CD4-positive, alpha-beta T cell (primary cell): ENCODE measurements around the gene NFE2L2. TPM values are rescaled to one million over a fixed set of nuclear protein-coding genes. Genes with fewer than 3 reads are reported as not detected.
A peak's percentile ranks its signal among the peaks of the same experiment; 100 is the strongest.

Experiments
- ATAC-seq: fragments of 200-7000 bp; cut with Tn5 transposase; one replicate; pipeline ENCODE4 v1.10.0; 2022; ENCODE audit warnings: mild to moderate bottlenecking; ENCODE audit not compliant: poor library complexity
- CTCF ChIA-PET: fragments of 350-600 bp; sonication (Branson Sonifier 250); formaldehyde crosslinking; loops from one replicate; lab custom pipeline; 2021; ENCODE audit warnings: antibody characterized with exemption, inconsistent platforms; lab: Charles Lee
- POLR2A ChIA-PET: fragments of 350-600 bp; sonication (Branson Sonifier 250); formaldehyde crosslinking; loops from one replicate; lab custom pipeline; 2021; ENCODE audit warnings: antibody characterized with exemption, inconsistent platforms; lab: Charles Lee
- DNase-seq, 14 experiments: peaks; one replicate each; pipeline ENCODE4 v3.0.0-alpha.2; 2013 to 2020; ENCODE audit warnings: mixed read lengths in 2 of 14
- H3K27ac ChIP-seq, 2 donors: one replicate each; pipeline versions ENCODE4 v1.5.1 to v1.7.0; 2013; ENCODE audit warnings: low read length in 2 of 2, low read depth in 1 of 2, mild to moderate bottlenecking in 1 of 2
- H3K27me3 ChIP-seq, 2 experiments: 1 replicate in 1 of 2; 2 replicates in 1 of 2; pipeline versions ENCODE4 v1.6.1 to v1.7.0; 2013; ENCODE audit warnings: low read length in 2 of 2, control low read depth in 1 of 2, mild to moderate bottlenecking in 1 of 2, moderate library complexity in 1 of 2; ENCODE audit not compliant: insufficient read depth in 2 of 2, control insufficient read depth in 1 of 2
- H3K36me3 ChIP-seq: one replicate; pipeline ENCODE4 v1.6.1; 2013; ENCODE audit warnings: low read length, control low read depth; ENCODE audit not compliant: insufficient read depth
- H3K4me1 ChIP-seq: one replicate; pipeline ENCODE4 v1.6.1; 2013; ENCODE audit warnings: low read length, control low read depth; ENCODE audit not compliant: insufficient read depth
- H3K4me3 ChIP-seq: one replicate; pipeline ENCODE4 v1.5.1; 2013; ENCODE audit warnings: mild to moderate bottlenecking, low read length, moderate library complexity
- H3K9me3 ChIP-seq, 2 experiments: 1 replicate in 1 of 2; 2 replicates in 1 of 2; pipeline versions ENCODE4 v1.6.1 to v1.7.0; 2013; ENCODE audit warnings: low read length in 2 of 2, mild to moderate bottlenecking in 2 of 2, control low read depth in 1 of 2, moderate library complexity in 1 of 2; ENCODE audit not compliant: control insufficient read depth in 1 of 2, insufficient read depth in 1 of 2
- H3K27ac Mint-ChIP-seq: one replicate; pipeline ENCODE4 v1.8.0; 2020; ENCODE audit warnings: mixed read lengths
- H3K27me3 Mint-ChIP-seq: one replicate; pipeline ENCODE4 v1.8.0; 2021; ENCODE audit warnings: mixed read lengths
- H3K36me3 Mint-ChIP-seq: one replicate; pipeline ENCODE4 v1.8.0; 2021; ENCODE audit warnings: low read depth, mixed read lengths
- H3K4me1 Mint-ChIP-seq: one replicate; pipeline ENCODE4 v1.8.0; 2021; ENCODE audit warnings: low read depth, mixed read lengths
- H3K4me3 Mint-ChIP-seq: one replicate; pipeline ENCODE4 v1.8.0; 2020; ENCODE audit warnings: mild to moderate bottlenecking, mixed read lengths
- H3K9me3 Mint-ChIP-seq: one replicate; pipeline ENCODE4 v1.8.0; 2020; ENCODE audit warnings: mixed read lengths
- CTCF ChIP-seq: fragments of 200-600 bp; IDR thresholded peaks from one replicate; pipeline ENCODE4 v1.8.0; 2022; ENCODE audit warnings: antibody characterized with exemption, mild to moderate bottlenecking
- intact Hi-C, 2 experiments: fragments of 100-400 bp; cut with DNase I in 1 of 2; cut with micrococcal nuclease in 1 of 2; formaldehyde crosslinking; loops; one replicate each; pipeline versions ENCODE4 v1.15.1 to v1.9.0; 2023 to 2025; cut with DNase I, micrococcal nuclease
- total RNA-seq, 174 experiments: library from RNA in 2 of 174; stranded (reverse) in 2 of 174; gene quantifications; one replicate each; pipeline ENCODE4 v1.2.3 and lab custom pipeline; 2021 to 2026

Gene NFE2L2
- total RNA-seq, 2 experiments from 2014 or later: 53.3 to 57.8 TPM

DNA sequence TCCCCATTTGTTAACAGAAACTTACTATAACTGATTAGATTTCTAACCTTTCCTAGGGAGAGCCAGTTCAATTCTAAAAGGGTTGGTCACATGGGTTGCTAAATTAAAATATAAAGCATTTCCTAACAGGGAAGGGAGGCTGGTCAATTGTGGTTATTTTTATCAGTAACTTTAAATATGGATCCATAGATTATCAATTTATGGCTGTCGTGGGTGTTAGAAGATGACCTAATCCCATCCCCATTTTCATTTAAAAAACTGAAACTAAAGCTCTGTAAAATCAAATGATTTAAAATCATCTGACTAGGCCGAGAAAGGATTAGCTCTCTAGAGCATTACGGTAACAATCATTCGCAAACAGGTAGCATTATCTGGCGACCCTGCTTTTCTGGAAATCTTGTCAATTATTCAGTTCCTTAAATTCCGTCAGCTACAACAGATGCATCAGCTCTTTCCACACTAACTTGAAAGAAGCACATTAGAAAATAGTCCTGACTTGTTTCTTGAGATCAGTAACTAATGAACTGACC, 52.9 kb downstream of the NFE2L2 start:
- peaks cover 48% of the 10 kb centered on the region for H3K36me3 Mint-ChIP-seq
- peak overlapping the region; percentile 57 for H3K4me3 ChIP-seq
- H3K4me3 Mint-ChIP-seq: peak overlapping the region; percentile 88
- peak overlapping the region; percentile 99 for H3K27ac Mint-ChIP-seq
- DNase-seq (peak in 1 of 14 experiments; percentile 40), ATAC-seq (no peak)
- H3K36me3 ChIP-seq: peaks cover 21% of the 10 kb centered on the region
- peak overlapping the region; percentile 96 to 98 for H3K27ac ChIP-seq
- no peaks in the 10 kb centered on the region for H3K9me3 Mint-ChIP-seq
- peaks cover 33% of the 10 kb centered on the region for H3K4me1 ChIP-seq
- H3K9me3 ChIP-seq: no peaks in the 10 kb centered on the region
- TF ChIP-seq CTCF: no peak
- peaks cover 54% of the 10 kb centered on the region for H3K4me1 Mint-ChIP-seq
- H3K27me3 Mint-ChIP-seq: no peaks in the 10 kb centered on the region
- intact Hi-C loops: loop anchor here (1.0 to 5.0 kb wide), 4 partner anchors 47 to 121 kb away; partner anchors contain the start of gene NFE2L2 (in 1 of the 2)
- ChIA-PET POLR2A (interaction anchor here (0.6 to 4.7 kb wide), 29 partner anchors 9 to 1239 kb away, joined by 3 to 309 read pairs (median 5); partner anchors contain the start of genes LNPK, NFE2L2, PJVK and PRKRA), CTCF (interaction anchor here (1.1 to 1.7 kb wide), 4 partner anchors 13 to 53 kb away, joined by 3 to 14 read pairs (median 6); partner anchors contain the start of gene NFE2L2)
- H3K27me3 ChIP-seq: no peaks in the 10 kb centered on the region

DNA sequence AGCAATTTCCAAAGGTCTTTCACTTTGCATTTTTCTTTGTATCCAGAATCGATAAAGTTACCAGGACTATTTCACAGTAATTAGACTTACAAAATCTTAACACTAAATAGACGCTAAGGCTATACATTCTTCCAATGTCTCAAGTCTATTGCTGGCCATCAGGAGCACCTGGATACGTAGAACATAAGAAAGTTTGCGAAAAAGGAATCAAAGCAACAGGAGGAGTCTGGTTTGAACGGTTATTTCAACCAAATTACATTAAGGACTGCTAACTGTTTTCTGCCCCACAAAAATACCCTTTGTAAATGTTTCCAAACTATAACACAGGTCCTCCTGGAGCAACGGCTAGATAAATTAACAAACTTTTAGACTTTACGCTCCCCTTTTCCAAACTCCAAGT, 53.4 kb downstream of the NFE2L2 start:
- Mint-ChIP-seq H3K4me1 (peaks cover 49% of the 10 kb centered on the region), H3K27me3 (no peaks in the 10 kb centered on the region)
- intact Hi-C loops: loop anchor here in 1 of 2 experiments (5.0 kb wide), 1 partner anchor 121 kb away; no protein-coding TSS in a partner anchor

GRCh38 chr2:177207101-177207500, 57.4 kb downstream of the NFE2L2 start:
- TF ChIP-seq CTCF: no peak
- Histone ChIP-seq H3K4me1 (peaks cover 15% of the 10 kb centered on the region), H3K9me3 (no peaks in the 10 kb centered on the region), H3K27me3 (no peaks in the 10 kb centered on the region), H3K36me3 (no peaks in the 10 kb centered on the region), H3K27ac (no peak overlapping the region), H3K4me3 (no peak overlapping the region)
- Mint-ChIP-seq H3K27ac (peak overlapping the region; percentile 15), H3K4me3 (no peak overlapping the region), H3K9me3 (no peaks in the 10 kb centered on the region), H3K27me3 (no peaks in the 10 kb centered on the region), H3K36me3 (peaks cover 5% of the 10 kb centered on the region), H3K4me1 (peaks cover 16% of the 10 kb centered on the region)
- intact Hi-C loops: loop anchor here in 1 of 2 experiments (5.0 kb wide), 2 partner anchors 340 to 935 kb away; no protein-coding TSS in a partner anchor
- CTCF ChIA-PET: interaction anchor here (1.0 kb wide), 1 partner anchor 42 kb away, joined by 3 read pairs; no protein-coding TSS in a partner anchor
- DNase-seq (no peak), ATAC-seq (no peak)
- POLR2A ChIA-PET: interaction anchor here (1.2 kb wide), 1 partner anchor 56 kb away, joined by 3 read pairs; no protein-coding TSS in a partner anchor

More for the DNA sequence above, 53.4 kb downstream of the NFE2L2 start:
- H3K36me3 ChIP-seq: peaks cover 17% of the 10 kb centered on the region
- ChIA-PET CTCF (interaction anchor here (1.6 to 1.7 kb wide), 2 partner anchors 13 to 53 kb away, joined by 4 to 14 read pairs; partner anchors contain the start of gene NFE2L2), POLR2A (interaction anchor here (0.6 to 4.7 kb wide), 19 partner anchors 9 to 1209 kb away, joined by 3 to 309 read pairs (median 11); partner anchors contain the start of genes LNPK and NFE2L2)
- H3K27ac ChIP-seq: peak overlapping the region; percentile 96 to 98
- Mint-ChIP-seq H3K4me3 (peak overlapping the region; percentile 88), H3K36me3 (peaks cover 44% of the 10 kb centered on the region), H3K27ac (peak overlapping the region; percentile 99), H3K9me3 (no peaks in the 10 kb centered on the region)
- ATAC-seq (no peak), DNase-seq (no peak)
- H3K9me3 ChIP-seq: no peaks in the 10 kb centered on the region
- TF ChIP-seq CTCF: no peak
- peak overlapping the region; percentile 57 for H3K4me3 ChIP-seq
- no peaks in the 10 kb centered on the region for H3K27me3 ChIP-seq
- H3K4me1 ChIP-seq: peaks cover 31% of the 10 kb centered on the region
